ENCODE data around the gene EMC6.

Gene EMC6

GRCh38 chr17:3656353-3656752, 12.3 kb upstream of the EMC6 start:
- DNase-seq (ENCODE audit: low read depth, low spot score), result no peak

GRCh38 chr17:3656755-3657587, 11.6 kb upstream of the EMC6 start:
- no peak for DNase-seq (ENCODE audit: low read depth, low spot score)

DNA sequence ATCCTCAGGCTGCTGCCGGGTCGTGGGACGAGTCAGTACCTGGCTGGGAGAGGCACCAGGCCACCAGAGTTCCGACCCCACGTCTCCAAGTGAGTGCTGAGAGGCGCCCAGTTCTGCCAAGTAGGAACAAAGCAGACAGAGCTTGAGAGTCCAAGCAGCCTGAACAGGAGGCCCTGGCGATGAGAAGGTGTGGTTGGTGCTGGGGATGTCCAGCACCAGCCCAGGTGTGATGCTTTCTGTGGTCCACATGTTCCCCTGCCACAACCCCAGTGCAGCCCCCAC, 11.1 kb upstream of the EMC6 start:
- DNase-seq (ENCODE audit: low read depth, low spot score), result no peak

DNA sequence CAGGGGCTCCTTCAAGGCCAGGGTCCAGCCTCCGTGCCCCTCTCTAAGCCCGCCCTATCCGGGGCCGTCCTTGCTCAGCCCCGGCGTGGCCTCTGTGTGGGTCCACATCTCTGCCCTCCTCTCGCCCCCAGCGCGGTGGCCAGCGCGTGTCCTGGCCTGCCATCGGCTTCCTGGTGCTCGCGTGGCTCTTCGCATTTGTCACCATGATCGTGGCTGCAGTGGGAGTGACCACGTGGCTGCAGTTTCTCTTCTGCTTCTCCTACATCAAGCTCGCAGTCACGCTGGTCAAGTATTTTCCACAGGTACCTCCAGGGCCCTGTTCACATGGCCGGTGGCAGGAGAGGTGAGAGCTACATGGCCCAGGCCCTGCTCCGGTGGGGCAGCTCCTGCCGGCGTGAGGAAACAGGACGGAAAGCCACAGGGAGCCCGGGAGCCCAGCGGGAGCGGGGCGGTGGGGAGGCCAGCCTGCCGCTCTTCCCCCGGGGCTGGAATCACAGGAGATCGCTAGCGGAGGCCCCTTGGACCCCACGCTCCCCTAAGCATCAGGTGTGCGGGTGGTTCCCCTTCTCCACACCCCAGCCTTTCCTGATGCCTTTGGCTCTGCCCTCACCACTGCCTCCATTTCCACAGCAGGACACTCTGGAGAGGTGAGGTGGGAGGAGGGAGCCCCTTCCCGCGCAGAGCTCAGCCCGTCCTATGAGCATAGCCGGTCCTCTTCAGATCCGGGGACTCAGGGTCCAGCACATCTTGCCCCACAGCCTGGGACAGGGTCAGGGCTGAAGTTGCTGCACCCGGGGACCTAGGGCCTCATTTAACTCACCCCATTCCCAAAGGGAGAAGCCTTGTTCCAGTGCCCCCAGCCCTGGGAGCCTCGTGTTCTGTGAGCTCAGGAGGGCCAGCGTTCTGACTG, 10.5 kb upstream of the EMC6 start:
- no peak for DNase-seq (ENCODE audit: low read depth, low spot score)

- no peak for DNase-seq (ENCODE audit: low read depth, low spot score)
Observed at GRCh38 chr17:3658784-3659449, 9.7 kb upstream of the EMC6 start.

DNA sequence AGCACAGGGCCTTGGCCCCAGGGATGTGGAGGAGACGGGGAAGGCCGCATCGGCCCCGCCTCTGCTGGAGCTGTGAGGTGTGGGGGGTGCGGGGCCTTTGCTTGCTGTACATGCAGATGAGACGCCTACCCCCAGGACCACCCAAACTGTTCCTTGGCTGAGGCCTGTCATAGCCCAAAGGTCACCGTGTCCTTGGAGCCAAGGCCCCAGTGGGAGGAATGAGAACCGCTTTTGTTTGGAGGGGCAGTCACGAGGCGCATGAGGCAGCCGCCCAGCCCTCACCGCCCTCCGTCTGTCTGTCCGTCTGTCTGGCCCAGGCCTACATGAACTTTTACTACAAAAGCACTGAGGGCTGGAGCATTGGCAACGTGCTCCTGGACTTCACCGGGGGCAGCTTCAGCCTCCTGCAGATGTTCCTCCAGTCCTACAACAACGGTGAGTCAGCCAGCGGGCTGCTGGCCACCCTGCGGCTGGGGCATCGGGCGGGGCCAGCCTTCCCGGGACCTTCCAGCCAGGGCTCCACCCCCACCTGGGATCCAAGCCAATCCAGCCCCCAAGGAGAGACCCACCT, 9.0 kb upstream of the EMC6 start:
- peak; percentile 45 for DNase-seq (ENCODE audit: low read depth, low spot score)

DNA sequence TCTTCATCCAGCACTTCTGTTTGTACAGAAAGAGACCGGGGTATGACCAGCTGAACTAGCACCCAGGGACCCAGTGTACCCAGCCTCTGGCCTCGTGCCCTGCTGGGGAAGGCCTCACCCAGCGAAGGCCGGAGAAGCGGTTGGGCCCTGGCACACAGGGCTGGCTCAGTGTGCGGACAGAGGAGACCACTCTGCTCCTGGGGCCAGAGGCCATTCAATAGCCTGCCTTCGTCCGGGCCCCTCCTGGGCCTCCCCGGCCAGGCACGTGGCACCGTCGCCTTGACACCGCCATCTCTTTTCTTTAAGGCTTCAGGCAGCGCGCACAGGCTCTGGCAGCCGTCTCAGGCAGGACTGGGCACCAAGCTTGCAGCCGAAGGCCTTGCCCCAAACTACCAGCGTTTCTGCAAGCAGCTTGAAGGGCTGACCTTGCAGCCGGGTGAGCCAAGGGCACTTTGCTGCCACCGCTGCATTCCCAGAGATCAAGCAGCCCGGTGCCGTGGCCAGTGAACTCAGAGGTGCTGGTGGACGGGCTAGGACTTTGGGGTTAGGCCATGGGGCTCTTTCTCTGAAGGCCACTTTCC, 8.2 kb upstream of the EMC6 start:
- no peak for DNase-seq (ENCODE audit: low read depth, low spot score)

- no peak for DNase-seq (ENCODE audit: low read depth, low spot score)
Observed at GRCh38 chr17:3663102-3664011, 5.3 kb upstream of the EMC6 start.

- DNase-seq (ENCODE audit: low read depth, low spot score), result no peak
Observed at GRCh38 chr17:3665834-3666233, 2.8 kb upstream of the EMC6 start.

- no peak for DNase-seq (ENCODE audit: low read depth, low spot score)
Observed at GRCh38 chr17:3666516-3666915, 2.1 kb upstream of the EMC6 start.

GRCh38 chr17:3667366-3668278, 990 bp upstream of the EMC6 start:
- peak; percentile 31 for DNase-seq (ENCODE audit: low read depth, low spot score)

GRCh38 chr17:3669085-3669347, 404 bp downstream of the EMC6 start:
- no peak for DNase-seq (ENCODE audit: low read depth, low spot score)

DNA sequence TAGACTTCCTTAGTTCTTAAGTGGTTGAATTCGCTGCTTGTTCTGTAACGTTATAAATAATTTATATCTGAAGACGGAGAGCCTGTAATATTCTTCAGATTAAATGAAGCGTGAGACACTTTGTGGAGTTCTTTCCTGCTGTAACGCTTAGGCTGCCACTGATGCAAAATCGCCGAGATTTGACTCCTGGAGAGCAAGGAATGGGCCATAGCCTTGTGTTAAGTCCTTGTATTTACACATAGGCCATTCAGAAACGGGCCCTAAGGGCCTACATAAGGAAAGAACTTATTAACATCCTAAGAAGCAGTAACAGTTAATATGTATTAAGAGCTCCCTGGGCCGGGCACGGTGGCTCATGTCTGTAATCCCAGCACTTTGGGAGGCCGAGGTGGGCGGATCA, 936 bp downstream of the EMC6 start:
- no peak for DNase-seq (ENCODE audit: low read depth, low spot score)

GRCh38 chr17:3672571-3672970, 4.0 kb downstream of the EMC6 start:
- no peak for DNase-seq (ENCODE audit: low read depth, low spot score)

GRCh38 chr17:3675886-3676285, 7.3 kb downstream of the EMC6 start:
- no peak for DNase-seq (ENCODE audit: low read depth, low spot score)

GRCh38 chr17:3678095-3678820, 9.6 kb downstream of the EMC6 start:
- no peak for DNase-seq (ENCODE audit: low read depth, low spot score)

DNA sequence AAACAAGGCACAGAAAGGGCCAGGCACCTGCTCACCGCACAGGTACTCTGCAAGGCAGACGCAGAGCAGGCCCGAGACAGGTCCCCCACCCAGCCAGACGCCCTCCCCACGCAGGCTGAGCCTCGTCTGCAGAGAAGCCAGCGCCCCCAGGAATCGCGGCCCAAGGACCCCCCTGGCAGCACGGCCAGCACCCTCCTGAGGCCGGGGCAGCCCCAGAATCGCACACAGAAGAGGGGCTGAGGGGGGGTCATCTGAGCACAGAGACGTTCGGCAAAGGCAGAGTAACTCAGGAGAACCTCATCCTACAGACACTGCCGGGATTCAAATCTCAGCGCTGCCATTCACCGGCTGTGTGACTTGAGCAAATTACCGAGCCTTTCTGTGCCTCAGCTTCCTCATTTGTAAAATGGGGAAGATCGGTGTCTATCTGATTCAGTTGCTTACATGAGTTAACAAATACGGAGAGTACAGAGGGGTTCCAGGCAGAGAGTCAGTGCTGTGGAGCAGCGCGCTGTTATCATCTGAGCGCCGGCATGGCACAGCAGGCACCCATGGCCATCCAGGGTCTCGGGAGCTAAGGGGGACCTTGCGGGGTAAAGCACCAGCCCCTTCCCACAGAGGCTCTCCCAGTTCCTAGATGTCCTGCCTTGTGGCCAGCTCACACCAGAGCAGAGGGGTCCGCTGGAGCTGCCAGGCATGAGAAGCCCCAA, 10.4 kb downstream of the EMC6 start:
- no peak for DNase-seq (ENCODE audit: low read depth, low spot score)

DNA sequence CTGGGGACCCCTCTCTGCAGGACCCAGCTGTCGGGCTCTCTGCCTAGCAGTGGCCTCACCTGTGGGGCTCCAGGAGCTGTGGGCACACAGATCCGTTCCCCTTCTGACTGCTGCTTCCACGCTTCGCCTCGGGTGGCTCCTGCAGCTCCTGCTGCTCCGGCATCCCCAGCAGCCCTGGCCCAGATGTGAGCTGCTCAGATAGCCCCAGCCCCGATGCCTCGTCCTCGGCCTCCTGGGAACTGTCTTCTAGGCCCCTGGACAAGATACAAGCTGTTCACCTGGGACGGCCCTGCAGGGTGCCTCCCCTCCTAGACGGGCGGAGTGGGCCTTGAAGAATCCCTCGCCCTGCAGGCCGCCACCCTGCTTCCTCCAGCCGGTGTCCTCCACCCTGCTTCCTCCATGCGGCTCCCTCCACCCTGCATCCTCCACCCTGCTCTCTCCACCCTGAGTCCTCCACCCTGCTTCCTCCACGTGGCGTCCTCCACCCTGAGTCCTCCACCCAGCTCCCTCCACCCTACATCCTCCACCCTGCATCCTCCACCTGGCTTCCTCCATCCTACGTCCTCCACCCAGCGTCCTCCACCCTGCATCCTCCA, 11.0 kb downstream of the EMC6 start:
- no peak for DNase-seq (ENCODE audit: low read depth, low spot score)
